ENCODE results near the gene SORCS2.

Gene SORCS2

GRCh38 chr4:7434141-7434765 lies 241.9 kb downstream of the SORCS2 start:
- Histone ChIP-seq H4K91ac (ENCODE audit: low read depth, low read length) (no peak overlapping the region), H3K4me1 (ENCODE audit: control insufficient read depth in 1 of 2, insufficient read depth in 2 of 2, low read length in 2 of 2) (peaks cover 0 to 6% of the 10 kb centered on the region in 2 experiments), H2BK12ac (ENCODE audit: low read length) (no peak overlapping the region), H3K27ac (ENCODE audit: low read depth, low read length) (no peak overlapping the region), H3K23ac (ENCODE audit: low read length) (no peak overlapping the region), H3K9me3 (ENCODE audit: insufficient read depth, low read depth, low read length) (no peaks in the 10 kb centered on the region), H3K18ac (ENCODE audit: low read length) (no peak overlapping the region), H2AK5ac (ENCODE audit: low read length) (no peak overlapping the region), H2AFZ (ENCODE audit: insufficient read depth, low read length, poor library complexity) (no peak overlapping the region), H2BK5ac (ENCODE audit: low read depth, low read length, poor library complexity) (no peak overlapping the region), H3K79me2 (ENCODE audit: control insufficient read depth, insufficient read depth, low read length, poor library complexity) (no peaks in the 10 kb centered on the region), H3K27me3 (ENCODE audit: insufficient read depth, low read length) (no peaks in the 10 kb centered on the region), H3K4me3 (ENCODE audit: low read depth, low read length) (no peak overlapping the region), H4K8ac (ENCODE audit: low read depth, low read length) (no peak overlapping the region), H3K36me3 (ENCODE audit: control insufficient read depth in 1 of 2, insufficient read depth in 2 of 2, low read length in 2 of 2) (no peaks in the 10 kb centered on the region), H4K12ac (ENCODE audit: low read depth, low read length) (no peak overlapping the region), H3K4me2 (ENCODE audit: low read length) (no peak overlapping the region), H2BK120ac (ENCODE audit: insufficient read depth, low read length, poor library complexity) (no peak overlapping the region), H3K9ac (ENCODE audit: low read length) (no peak overlapping the region), H3K4ac (ENCODE audit: low read depth, low read length) (no peak overlapping the region), H3K79me1 (ENCODE audit: low read length) (no peaks in the 10 kb centered on the region), H3K14ac (ENCODE audit: low read length) (no peak overlapping the region)
- no peak for DNase-seq
- WGBS (ENCODE audit: extremely low coverage, insufficient coverage, insufficient read length) = no CpG with 5 or more reads among the region's 26 CpGs

- Histone ChIP-seq H2BK5ac (ENCODE audit: low read depth, low read length, poor library complexity) (no peak within 1 kb of the TSS), H2AK5ac (ENCODE audit: low read length) (no peak within 1 kb of the TSS), H4K8ac (ENCODE audit: low read depth, low read length) (no peak within 1 kb of the TSS), H3K79me1 (ENCODE audit: low read length) (no peaks in the 10 kb centered on the region), H3K79me2 (ENCODE audit: control insufficient read depth, insufficient read depth, low read length, poor library complexity) (no peaks in the 10 kb centered on the region), H3K18ac (ENCODE audit: low read length) (no peak within 1 kb of the TSS), H3K36me3 (ENCODE audit: control insufficient read depth in 1 of 2, insufficient read depth in 2 of 2, low read length in 2 of 2) (no peaks in the 10 kb centered on the region), H2BK120ac (ENCODE audit: insufficient read depth, low read length, poor library complexity) (no peak within 1 kb of the TSS), H3K4me2 (ENCODE audit: low read length) (no peak within 1 kb of the TSS), H4K12ac (ENCODE audit: low read depth, low read length) (no peak within 1 kb of the TSS), H3K27ac (ENCODE audit: low read depth, low read length) (no peak within 1 kb of the TSS), H3K9ac (ENCODE audit: low read length) (no peak within 1 kb of the TSS), H3K4me1 (ENCODE audit: control insufficient read depth in 1 of 2, insufficient read depth in 2 of 2, low read length in 2 of 2) (peaks cover 0 to 6% of the 10 kb centered on the region in 2 experiments), H2BK12ac (ENCODE audit: low read length) (no peak within 1 kb of the TSS), H2AFZ (ENCODE audit: insufficient read depth, low read length, poor library complexity) (no peak within 1 kb of the TSS), H3K4ac (ENCODE audit: low read depth, low read length) (no peak within 1 kb of the TSS), H3K9me3 (ENCODE audit: insufficient read depth, low read depth, low read length) (peaks cover 1% of the 10 kb centered on the region), H3K14ac (ENCODE audit: low read length) (no peak within 1 kb of the TSS), H3K4me3 (ENCODE audit: low read depth, low read length) (no peak within 1 kb of the TSS), H3K27me3 (ENCODE audit: insufficient read depth, low read length) (no peaks in the 10 kb centered on the region), H4K91ac (ENCODE audit: low read depth, low read length) (no peak within 1 kb of the TSS), H3K23ac (ENCODE audit: low read length) (no peak within 1 kb of the TSS)
- peak; percentile 31 to 32 for DNase-seq
- no CpG with 5 or more reads among the region's 7 CpGs for WGBS (ENCODE audit: extremely low coverage, insufficient coverage, insufficient read length)
Measured at GRCh38 chr4:7434766-7435150, 242.4 kb downstream of the SORCS2 start, which contains the start of gene PSAPL1. Gene PSAPL1 (minus strand): TSS chr4:7434930. CDS start chr4:7434879, 51 bp downstream.

GRCh38 chr4:7435471-7436061 lies 243.2 kb downstream of the SORCS2 start:
- H3K14ac ChIP-seq (ENCODE audit: low read length) = no peak overlapping the region
- WGBS (ENCODE audit: extremely low coverage, insufficient coverage, insufficient read length) = no CpG with 5 or more reads among the region's 11 CpGs
- H3K4me2 ChIP-seq (ENCODE audit: low read length) = no peak overlapping the region
- H4K8ac ChIP-seq (ENCODE audit: low read depth, low read length) = no peak overlapping the region
- H3K18ac ChIP-seq (ENCODE audit: low read length) = no peak overlapping the region
- H3K4me1 ChIP-seq (ENCODE audit: control insufficient read depth in 1 of 2, insufficient read depth in 2 of 2, low read length in 2 of 2) = peaks cover 0 to 4% of the 10 kb centered on the region in 2 experiments
- H3K27me3 ChIP-seq (ENCODE audit: insufficient read depth, low read length) = no peaks in the 10 kb centered on the region
- H2BK120ac ChIP-seq (ENCODE audit: insufficient read depth, low read length, poor library complexity) = no peak overlapping the region
- H4K12ac ChIP-seq (ENCODE audit: low read depth, low read length) = no peak overlapping the region
- no peak overlapping the region for H3K9ac ChIP-seq (ENCODE audit: low read length)
- H2BK5ac ChIP-seq (ENCODE audit: low read depth, low read length, poor library complexity) = no peak overlapping the region
- H2BK12ac ChIP-seq (ENCODE audit: low read length) = no peak overlapping the region
- no peak overlapping the region for H2AK5ac ChIP-seq (ENCODE audit: low read length)
- no peaks in the 10 kb centered on the region for H3K79me2 ChIP-seq (ENCODE audit: control insufficient read depth, insufficient read depth, low read length, poor library complexity)
- H3K27ac ChIP-seq (ENCODE audit: low read depth, low read length) = no peak overlapping the region
- no peak overlapping the region for H3K23ac ChIP-seq (ENCODE audit: low read length)
- no peaks in the 10 kb centered on the region for H3K79me1 ChIP-seq (ENCODE audit: low read length)
- H3K9me3 ChIP-seq (ENCODE audit: insufficient read depth, low read depth, low read length) = peaks cover 2% of the 10 kb centered on the region
- DNase-seq = peak; percentile 23 to 59
- no peak overlapping the region for H2AFZ ChIP-seq (ENCODE audit: insufficient read depth, low read length, poor library complexity)
- no peak overlapping the region for H4K91ac ChIP-seq (ENCODE audit: low read depth, low read length)
- H3K4me3 ChIP-seq (ENCODE audit: low read depth, low read length) = no peak overlapping the region
- H3K36me3 ChIP-seq (ENCODE audit: control insufficient read depth in 1 of 2, insufficient read depth in 2 of 2, low read length in 2 of 2) = no peaks in the 10 kb centered on the region
- H3K4ac ChIP-seq (ENCODE audit: low read depth, low read length) = no peak overlapping the region

DNA sequence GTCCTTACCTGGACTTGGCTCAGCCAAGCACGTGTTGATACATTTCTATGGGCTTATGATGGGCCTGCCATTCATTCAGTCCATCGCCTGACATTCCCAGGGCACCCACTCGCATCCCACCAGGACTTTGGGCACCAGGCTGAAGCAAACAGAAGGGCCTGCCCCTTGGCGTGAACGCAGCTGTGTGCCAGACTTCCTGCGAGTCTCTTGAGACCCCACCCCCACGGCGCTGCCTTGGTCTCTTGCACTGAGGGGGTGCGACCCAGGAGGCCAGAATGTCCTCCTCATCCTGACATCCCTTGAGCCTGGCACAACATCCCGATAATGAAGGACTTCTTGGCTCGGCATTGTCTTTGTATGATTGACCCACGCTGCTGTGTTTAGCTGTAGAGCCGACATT lies 243.9 kb downstream of the SORCS2 start:
- Histone ChIP-seq H2AK5ac (ENCODE audit: low read length) (no peak overlapping the region), H2AFZ (ENCODE audit: insufficient read depth, low read length, poor library complexity) (no peak overlapping the region), H3K79me2 (ENCODE audit: control insufficient read depth, insufficient read depth, low read length, poor library complexity) (no peaks in the 10 kb centered on the region), H3K9ac (ENCODE audit: low read length) (no peak overlapping the region), H3K4me1 (ENCODE audit: control insufficient read depth in 1 of 2, insufficient read depth in 2 of 2, low read length in 2 of 2) (peaks cover 0 to 3% of the 10 kb centered on the region in 2 experiments), H3K27me3 (ENCODE audit: insufficient read depth, low read length) (no peaks in the 10 kb centered on the region), H2BK5ac (ENCODE audit: low read depth, low read length, poor library complexity) (no peak overlapping the region), H4K12ac (ENCODE audit: low read depth, low read length) (no peak overlapping the region), H3K23ac (ENCODE audit: low read length) (no peak overlapping the region), H2BK12ac (ENCODE audit: low read length) (no peak overlapping the region), H3K4me3 (ENCODE audit: low read depth, low read length) (no peak overlapping the region), H3K4ac (ENCODE audit: low read depth, low read length) (no peak overlapping the region), H2BK120ac (ENCODE audit: insufficient read depth, low read length, poor library complexity) (no peak overlapping the region), H3K36me3 (ENCODE audit: control insufficient read depth in 1 of 2, insufficient read depth in 2 of 2, low read length in 2 of 2) (no peaks in the 10 kb centered on the region), H4K91ac (ENCODE audit: low read depth, low read length) (no peak overlapping the region), H3K9me3 (ENCODE audit: insufficient read depth, low read depth, low read length) (peaks cover 2% of the 10 kb centered on the region), H3K79me1 (ENCODE audit: low read length) (no peaks in the 10 kb centered on the region), H3K4me2 (ENCODE audit: low read length) (no peak overlapping the region), H4K8ac (ENCODE audit: low read depth, low read length) (no peak overlapping the region), H3K27ac (ENCODE audit: low read depth, low read length) (no peak overlapping the region), H3K14ac (ENCODE audit: low read length) (no peak overlapping the region), H3K18ac (ENCODE audit: low read length) (no peak overlapping the region)
- DNase-seq = no peak
- WGBS (ENCODE audit: extremely low coverage, insufficient coverage, insufficient read length) = no CpG with 5 or more reads among the region's 13 CpGs

Data from trophoblast cell (in vitro differentiated cells and primary cell).